Measurements from ENCODE around the gene CACNB4.
"Not testable (repeated sequence)": the region's sequence is repeated elsewhere in the genome, so short reads cannot be mapped to it uniquely, and the experiment has no call there.

DNA sequence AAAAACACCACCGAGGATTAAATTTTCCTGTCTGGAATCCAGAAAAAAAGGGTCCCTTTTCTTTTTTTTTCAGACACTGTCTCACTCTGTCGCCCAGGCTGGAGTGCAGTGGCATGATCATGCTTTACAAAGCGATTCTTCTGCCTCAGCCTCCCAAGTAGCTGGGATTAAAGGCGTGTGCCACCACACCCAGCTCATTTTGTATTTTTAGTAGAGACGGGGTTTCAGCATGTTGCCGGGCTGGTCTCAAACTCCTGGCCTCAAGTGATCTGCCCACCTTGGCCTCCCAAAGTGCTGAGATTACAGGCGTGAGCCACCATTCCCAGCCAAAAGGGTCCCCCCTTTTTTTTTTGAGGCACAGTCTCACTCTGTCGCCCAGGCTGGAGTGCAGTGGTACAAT is 104.7 kb downstream of the CACNB4 start:
- TF ChIP-seq, protein P1, sequence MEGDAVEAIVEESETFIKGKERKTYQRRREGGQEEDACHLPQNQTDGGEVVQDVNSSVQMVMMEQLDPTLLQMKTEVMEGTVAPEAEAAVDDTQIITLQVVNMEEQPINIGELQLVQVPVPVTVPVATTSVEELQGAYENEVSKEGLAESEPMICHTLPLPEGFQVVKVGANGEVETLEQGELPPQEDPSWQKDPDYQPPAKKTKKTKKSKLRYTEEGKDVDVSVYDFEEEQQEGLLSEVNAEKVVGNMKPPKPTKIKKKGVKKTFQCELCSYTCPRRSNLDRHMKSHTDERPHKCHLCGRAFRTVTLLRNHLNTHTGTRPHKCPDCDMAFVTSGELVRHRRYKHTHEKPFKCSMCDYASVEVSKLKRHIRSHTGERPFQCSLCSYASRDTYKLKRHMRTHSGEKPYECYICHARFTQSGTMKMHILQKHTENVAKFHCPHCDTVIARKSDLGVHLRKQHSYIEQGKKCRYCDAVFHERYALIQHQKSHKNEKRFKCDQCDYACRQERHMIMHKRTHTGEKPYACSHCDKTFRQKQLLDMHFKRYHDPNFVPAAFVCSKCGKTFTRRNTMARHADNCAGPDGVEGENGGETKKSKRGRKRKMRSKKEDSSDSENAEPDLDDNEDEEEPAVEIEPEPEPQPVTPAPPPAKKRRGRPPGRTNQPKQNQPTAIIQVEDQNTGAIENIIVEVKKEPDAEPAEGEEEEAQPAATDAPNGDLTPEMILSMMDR (IDR thresholded peaks at IDR 0.05 in 2 of 3, conservative IDR thresholded peaks at IDR 0.05 in 1 of 3; ENCODE audit: control insufficient read depth in 2 of 3, extremely low read depth in 1 of 3, insufficient read depth in 1 of 3, low read depth in 3 of 3, low read length in 3 of 3), result not testable (repeated sequence)
- TF ChIP-seq TAF1 (IDR thresholded peaks at IDR 0.05; ENCODE audit: borderline replicate concordance, low read depth, low read length); POLR2AphosphoS5 (IDR thresholded peaks at IDR 0.05; ENCODE audit: low read length); NFIC (IDR thresholded peaks at IDR 0.05; ENCODE audit: low read depth, low read length); POLR2A (IDR thresholded peaks at IDR 0.05; ENCODE audit: low read depth, low read length); SMAD5 (IDR thresholded peaks at IDR 0.05; ENCODE audit: low read depth); SIX5 (IDR thresholded peaks at IDR 0.05; ENCODE audit: low read depth, low read length, severe bottlenecking); RAD21 (IDR thresholded peaks at IDR 0.05; ENCODE audit: insufficient read depth, low read depth, low read length); EZH2 (IDR thresholded peaks at IDR 0.05; ENCODE audit: borderline replicate concordance, control insufficient read depth, low read depth, low read length): not testable (repeated sequence)
- TF ChIP-seq, protein P2, sequence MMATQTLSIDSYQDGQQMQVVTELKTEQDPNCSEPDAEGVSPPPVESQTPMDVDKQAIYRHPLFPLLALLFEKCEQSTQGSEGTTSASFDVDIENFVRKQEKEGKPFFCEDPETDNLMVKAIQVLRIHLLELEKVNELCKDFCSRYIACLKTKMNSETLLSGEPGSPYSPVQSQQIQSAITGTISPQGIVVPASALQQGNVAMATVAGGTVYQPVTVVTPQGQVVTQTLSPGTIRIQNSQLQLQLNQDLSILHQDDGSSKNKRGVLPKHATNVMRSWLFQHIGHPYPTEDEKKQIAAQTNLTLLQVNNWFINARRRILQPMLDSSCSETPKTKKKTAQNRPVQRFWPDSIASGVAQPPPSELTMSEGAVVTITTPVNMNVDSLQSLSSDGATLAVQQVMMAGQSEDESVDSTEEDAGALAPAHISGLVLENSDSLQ (IDR thresholded peaks at IDR 0.05), result not testable (repeated sequence)
